DMS 273 (cell line): Measurements from ENCODE around the gene B3GALT6.

Experiments used
- DNase-seq: peaks from one replicate; lab custom pipeline; 2025; ENCODE audit not compliant: unreplicated experiment; lab: John Stamatoyannopoulos, UW

B3GALT6 gene

GRCh38 chr1:1259951-1260600 lies 28.0 kb downstream of the B3GALT6 start:
- DNase-seq = no peak

DNA sequence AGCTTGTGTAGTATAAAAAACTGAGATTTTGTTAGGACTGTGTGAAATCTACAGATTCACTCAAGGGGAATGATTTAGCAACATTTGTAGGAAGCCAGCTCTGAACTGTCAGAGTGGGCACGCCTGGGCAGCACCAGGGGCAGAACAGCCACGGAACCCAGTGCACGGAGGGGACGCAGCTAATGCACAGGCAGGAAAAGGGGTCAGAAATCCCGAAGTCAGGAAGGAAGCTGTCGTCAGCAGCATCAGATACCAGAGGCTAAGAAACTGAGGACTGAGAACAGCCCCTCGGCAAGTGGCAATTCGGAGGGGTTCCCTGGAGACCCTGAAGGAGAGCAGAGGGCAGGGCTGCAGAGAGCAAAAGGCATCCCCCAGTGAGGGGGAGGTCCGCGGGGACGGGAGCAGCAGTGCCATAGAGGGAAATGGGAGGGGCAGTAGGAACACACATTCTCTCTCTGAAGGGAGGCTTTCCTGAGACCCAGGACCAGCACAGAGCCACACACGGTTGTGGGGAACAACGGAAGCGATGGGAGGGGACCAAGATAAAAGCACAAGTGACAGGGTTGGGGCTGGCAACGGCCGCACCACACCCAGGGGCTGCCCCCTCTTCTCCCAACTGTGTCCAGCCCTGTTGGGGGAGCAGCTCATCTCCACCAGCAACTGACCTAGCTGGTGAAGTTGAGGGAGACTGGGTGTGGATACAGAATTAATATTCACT lies 29.0 kb downstream of the B3GALT6 start:
- no peak for DNase-seq

- DNase-seq = no peak
Measured at GRCh38 chr1:1262071-1262470, 30.0 kb downstream of the B3GALT6 start.

GRCh38 chr1:1262758-1263157 lies 30.7 kb downstream of the B3GALT6 start:
- DNase-seq = no peak

DNA sequence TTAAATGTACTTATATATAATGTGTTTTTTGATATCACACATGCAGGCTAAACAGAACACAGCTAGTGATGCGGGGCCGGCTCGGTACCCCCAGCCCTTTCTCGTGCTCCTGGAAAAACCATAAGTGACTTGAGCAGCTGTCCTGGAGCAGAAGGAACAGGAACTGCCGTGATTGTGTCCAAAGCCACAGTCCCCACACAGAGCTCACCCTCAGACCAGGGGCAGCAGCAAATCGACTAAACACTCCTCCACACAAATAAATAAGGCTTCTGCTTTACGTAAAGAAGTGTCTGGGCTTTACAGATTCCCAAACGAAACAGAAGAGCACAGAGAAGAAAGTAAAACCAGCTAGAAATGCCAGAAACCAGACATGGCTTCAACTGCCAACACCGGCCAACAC lies 32.0 kb downstream of the B3GALT6 start:
- DNase-seq = no peak

DNA sequence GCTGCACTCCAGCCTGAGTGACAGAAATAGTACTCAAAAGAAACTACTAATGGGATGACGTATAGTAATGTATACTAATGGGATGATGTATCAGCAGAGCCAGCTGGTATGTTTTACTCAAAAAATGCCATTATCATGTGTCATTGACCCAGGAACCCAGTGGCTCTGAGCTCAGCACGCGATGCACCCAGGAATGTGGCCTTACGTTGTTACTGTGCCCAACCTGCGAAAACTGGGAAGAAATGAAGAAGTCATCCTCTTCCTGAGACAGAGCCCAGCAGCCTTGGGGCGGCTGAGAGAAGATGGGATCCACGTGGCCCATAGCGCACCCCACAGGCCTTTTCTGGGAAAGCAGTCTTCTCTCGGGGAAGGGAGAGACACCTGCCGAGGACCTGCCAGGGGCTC lies 32.8 kb downstream of the B3GALT6 start:
- DNase-seq = peak; percentile 47

DNA sequence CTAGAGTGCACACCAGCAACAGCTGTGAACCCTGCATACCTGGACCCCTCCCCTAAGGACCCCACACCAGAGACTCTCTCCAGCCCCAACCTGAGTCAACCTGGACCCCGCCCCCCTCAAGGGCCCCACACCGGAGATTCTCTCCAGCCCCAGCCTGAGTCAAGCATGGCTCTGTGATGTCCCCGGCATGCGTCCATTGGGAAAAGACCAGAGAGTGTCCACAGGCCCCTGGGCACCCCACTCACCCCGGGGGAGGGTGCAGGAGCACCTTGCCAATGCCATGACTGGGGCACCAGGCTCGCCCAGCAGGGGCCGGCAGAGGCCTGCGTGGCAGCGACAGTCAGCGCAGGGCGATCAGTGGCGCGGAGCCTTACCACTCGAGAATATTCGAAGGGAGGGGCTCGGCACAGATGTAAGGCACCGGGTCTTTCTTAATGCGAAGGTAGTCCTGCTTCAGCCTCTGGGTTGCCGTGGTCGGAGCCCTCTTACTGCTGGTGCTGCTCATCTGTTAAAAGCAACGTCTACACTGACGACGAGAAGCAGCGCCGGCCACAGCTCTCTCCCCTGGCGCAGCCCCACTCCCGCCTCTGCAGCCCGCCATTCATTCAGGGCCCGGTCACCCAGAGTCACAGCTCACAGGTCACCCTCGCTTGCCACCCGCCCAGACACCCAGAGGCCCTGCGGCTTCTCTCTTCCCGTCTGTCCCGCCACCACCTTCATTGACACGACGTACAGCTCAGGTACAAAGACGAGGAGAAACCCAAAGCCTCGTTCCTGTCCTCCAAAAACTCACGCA lies 35.6 kb downstream of the B3GALT6 start:
- no peak for DNase-seq

- DNase-seq = no peak
Measured at GRCh38 chr1:1268284-1268682, 36.2 kb downstream of the B3GALT6 start.

- DNase-seq = no peak
Measured at GRCh38 chr1:1270813-1271212, 38.8 kb downstream of the B3GALT6 start.

DNA sequence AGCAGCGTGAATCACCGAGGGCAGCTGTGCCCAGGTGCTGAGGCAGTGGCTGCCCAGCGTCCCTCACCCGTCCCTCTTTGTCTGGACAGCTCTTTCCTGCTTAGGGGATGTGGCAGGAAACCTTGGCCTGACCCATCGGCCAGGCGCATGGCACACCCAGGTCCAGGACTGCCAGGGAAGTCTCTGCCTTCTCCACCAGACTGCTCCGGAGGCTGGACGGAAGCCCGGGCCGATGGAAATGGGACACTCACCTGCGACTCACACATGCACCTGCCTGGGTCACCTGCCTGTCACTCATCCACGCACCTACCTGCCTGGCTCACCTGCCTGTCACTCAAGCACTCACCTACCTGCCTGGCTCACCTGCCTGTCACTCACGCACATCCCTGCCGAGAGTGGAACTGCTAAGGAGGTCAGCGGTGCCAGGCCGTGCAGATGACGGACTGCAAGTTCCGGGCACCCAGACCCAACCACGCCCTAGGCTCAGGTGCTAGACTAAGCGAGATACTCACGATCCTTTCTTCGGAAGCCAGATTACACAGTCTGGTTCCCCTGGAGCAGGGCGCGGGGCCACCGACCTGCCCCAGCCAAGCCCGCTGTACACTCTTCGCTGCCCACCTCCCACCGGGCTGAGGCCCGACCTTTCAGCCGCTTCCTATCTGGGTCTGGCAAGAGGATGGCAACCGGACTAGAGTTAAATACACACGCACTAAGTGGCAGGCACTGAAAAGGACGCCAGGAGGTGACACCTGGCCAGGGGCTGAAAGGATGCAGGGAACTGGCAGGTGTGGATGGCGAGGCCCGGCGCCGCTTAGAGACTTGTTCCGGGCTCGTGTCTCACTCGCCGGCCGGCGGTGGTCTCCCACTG lies 40.5 kb downstream of the B3GALT6 start:
- no peak for DNase-seq

DNA sequence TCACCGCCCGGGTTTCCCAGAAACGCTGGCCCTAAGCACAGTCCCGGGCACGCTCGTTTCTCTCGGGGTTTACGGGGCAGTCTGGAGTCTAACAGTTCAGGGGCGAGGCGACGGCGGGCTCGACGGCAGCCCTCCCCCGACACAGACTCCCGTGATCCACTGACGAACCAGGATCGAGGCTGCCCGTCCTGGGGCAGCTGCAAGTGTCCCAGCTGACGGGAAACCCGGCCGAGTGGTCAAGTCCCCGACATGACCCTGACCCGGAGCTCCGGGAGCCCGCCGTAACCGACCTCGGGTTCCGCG lies 41.1 kb downstream of the B3GALT6 start:
- no peak for DNase-seq

DNA sequence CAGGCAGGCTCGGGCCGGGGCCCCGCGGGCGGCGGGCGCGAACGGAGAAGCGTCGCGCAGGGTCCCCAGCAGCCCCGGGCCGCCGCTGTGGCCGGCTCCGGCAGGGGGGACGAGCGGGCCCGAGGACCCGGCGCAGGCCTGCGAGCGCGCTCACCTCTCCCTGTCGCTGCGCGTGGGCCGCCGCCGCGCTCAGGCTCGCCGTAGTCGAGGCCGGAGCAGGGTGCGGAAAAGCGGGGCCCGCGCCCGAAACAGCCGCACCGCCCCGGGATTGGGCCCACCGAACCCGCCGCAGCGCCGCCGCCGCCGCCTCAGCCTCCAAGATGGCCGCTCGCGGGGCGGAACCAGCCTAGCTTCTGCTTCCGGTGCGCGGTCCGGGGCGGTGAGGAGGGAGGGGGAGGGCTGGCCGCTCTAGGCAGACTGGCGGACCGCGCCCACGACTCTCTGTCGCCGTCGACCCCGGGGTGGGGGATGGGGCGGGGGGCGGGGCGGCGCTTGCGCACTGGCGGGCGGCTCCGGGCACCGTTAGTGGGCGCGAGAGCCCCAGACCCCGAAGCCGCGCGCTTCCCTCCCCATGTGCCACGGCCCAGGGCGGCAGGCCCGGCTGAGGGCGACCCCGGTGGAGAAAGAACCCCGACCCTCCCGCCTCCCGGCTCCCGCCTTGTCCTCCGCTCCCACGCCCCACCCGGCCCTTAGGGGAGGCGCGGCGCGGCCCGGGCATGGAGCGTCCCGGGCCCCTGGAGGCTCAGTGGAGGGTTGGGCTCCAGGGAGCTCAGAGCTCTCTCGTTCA lies 41.7 kb downstream of the B3GALT6 start, which contains the start of gene UBE2J2:
Gene UBE2J2, minus strand, starts transcription at position 343 of the 787 bp plus-strand sequence. CDS start 5,862 bp downstream, outside the sequence.
- DNase-seq = peak; percentile 94

DNA sequence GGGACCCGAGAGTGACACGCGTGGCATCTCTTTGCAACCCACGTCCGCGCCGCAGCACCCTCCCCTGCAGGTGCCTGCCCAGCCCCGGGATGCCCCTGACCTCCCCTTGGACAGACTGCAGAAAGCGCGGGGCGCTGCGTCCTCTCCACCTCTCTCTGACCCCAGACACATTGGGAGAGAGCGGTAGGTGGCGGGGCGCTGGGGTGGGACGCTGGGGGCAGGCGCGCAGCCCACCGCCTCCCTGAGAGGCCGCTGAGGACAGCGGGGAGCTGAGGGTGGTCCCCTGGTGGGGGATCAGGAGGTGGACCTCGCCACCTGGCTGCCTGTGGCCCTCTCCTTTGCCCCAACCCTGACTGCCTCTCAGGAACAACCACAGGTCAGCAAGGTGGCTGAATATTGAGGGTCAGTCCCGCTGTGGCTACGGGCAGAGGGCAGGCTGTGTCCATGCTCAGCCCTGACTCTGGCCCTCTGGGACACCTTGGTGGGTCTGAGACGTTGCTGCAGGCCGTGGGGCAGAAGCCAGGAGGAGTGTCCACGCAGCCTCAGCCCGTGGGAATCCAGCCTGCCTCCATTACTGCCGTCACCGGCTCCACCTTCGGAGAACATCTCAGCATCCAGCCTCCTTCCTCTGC lies 42.4 kb downstream of the B3GALT6 start:
- no peak for DNase-seq

DNA sequence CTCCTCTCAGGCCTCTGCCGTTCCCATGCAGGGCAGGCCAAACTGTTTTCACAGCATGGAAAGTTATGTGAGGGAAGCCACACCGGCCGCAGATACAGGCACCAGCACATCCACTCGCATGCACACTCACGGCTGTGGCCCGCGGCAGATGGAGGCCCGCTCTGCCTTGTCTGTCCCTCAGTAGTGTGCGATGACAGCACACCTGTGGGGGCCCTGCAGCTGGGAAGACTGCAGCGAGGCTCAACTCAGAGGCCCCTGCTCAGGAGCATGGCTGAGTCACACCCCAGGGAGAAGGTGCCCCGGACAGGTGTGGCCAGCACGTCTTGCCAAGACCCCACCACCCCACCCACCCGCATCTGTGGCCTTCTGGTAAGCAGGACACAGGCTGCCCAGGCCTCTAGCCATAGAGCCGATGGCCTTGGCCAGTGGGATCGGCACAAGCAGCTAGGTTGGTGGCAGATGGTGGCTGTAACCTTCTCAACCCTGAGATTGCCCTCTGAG lies 42.9 kb downstream of the B3GALT6 start:
- no peak for DNase-seq

DNA sequence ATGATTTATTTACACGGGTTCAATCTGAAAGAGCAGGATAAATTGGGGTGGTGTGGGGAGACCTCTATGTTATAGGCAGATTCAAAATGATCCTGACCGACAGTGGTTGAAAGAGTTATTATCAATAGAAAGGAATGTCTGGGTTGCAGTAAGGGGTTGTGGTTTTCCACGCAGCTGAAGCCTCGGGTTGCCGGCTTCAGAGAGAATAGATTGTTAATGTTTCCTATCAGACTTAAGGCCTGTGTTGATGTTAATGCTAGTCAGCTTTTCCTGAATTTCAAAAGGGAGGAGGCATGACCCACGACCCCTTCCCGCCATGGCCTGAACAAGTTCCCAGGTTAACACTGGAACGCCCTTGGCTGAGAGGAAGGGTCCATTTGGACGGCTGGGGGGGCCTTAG lies 43.8 kb downstream of the B3GALT6 start:
- no peak for DNase-seq

DNA sequence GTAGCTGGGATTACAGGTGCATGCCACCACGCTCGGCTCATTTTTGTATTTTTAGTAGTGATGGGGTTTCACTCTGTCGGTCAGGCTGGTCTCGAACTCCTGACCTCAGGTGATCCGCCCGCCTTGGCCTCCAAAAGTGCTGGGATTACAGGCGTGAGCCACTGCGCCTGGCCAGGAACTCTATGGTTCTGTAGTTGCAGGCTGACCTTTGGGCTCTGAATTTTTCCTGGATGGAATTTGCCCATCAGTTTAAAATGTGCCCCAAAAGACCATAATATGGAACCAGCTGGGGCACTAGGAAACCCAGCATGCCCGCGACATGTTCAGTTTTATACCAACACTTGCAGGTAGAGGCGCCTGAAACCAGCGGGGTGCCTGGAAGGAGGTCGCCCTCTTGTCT lies 46.6 kb downstream of the B3GALT6 start:
- no peak for DNase-seq

DNA sequence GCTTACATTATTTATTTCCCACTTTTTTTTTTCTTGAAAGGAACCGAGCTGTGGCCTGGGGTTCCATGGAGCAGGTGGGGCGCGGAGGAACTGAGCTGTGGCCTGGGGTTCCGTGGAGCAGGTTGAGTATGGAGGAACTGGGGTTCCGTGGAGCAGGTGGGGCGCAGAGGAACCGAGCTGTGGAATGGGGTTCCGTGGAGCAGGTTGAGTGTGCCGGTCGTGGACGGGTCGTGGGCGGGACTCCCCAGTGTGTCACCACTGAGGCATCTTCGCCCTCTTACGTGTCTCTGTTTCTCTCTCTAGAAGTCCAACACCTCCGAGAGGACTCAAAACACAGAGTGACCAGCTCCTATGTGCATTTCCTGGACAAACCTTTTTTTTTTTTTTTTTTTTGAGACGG lies 47.0 kb downstream of the B3GALT6 start:
- DNase-seq = no peak

DNA sequence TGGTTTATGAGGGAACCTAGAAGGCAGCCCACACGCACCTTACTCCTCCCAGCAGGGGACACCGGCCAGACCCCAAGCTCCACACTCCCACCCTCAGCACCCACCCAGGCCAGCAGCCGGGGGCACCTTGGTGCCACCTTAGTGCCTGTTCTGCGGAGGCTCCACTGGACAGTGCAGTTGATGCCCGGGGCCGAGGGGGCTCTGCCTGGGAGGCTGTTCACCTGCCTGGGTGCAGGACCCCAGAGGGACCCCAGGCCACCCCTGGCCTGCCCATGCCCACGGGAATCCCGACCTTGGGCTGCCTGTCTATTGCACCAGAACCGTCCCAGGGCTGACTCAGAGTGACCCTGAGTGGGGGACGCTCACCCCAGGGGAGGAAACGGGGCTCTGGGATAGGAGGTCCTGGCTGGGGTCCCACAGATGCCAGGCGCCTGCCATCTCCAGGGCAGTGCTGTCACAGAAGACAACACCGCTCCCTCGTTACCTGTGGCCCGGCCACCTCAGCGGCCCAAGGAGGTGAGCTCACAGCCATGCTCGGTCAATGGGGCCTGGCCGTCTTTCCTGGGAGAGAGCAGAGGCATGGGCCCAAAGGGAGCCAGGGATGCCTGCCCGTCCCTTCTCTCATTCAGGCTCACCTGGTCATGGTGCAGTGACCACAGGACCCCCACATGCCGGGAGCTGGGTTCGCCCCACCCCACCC lies 48.9 kb downstream of the B3GALT6 start:
- DNase-seq = no peak
